Endothelial cell of umbilical vein (primary cell): ENCODE measurements around the gene DYNLL2.

Experiments
- CTCF ChIP-seq, 2 donors: IDR thresholded peaks; 1 replicate in 1 of 2; 2 replicates in 1 of 2; pipeline ENCODE4 v1.5.1; 2011; ENCODE audit warnings: low read length in 2 of 2, mild to moderate bottlenecking in 2 of 2, moderate library complexity in 2 of 2, control low read depth in 1 of 2, inconsistent platforms in 1 of 2, low read depth in 1 of 2; ENCODE audit not compliant: insufficient read depth in 1 of 2; ENCODE audit errors: extremely low read depth in 1 of 2
- EZH2 ChIP-seq: IDR thresholded peaks from 2 replicates; pipeline ENCODE4 v1.6.1; 2012; ENCODE audit warnings: borderline replicate concordance, low read depth, mild to moderate bottlenecking, moderate library complexity, low read length, inconsistent platforms; ENCODE audit not compliant: severe bottlenecking
- FOS ChIP-seq: IDR thresholded peaks from 2 replicates; pipeline ENCODE4 v1.6.1; 2011; ENCODE audit warnings: mild to moderate bottlenecking, low read length, moderate library complexity, borderline replicate concordance; ENCODE audit not compliant: insufficient read depth
- GATA2 ChIP-seq: IDR thresholded peaks from 2 replicates; pipeline ENCODE4 v1.7.0; 2011; ENCODE audit warnings: low read depth, mild to moderate bottlenecking, moderate library complexity, mixed read lengths, low read length; ENCODE audit not compliant: insufficient read length, insufficient read depth
- JUN ChIP-seq: IDR thresholded peaks from 2 replicates; pipeline ENCODE4 v1.6.1; 2011; ENCODE audit warnings: borderline replicate concordance, low read depth; ENCODE audit not compliant: insufficient read length, insufficient read depth
- MAX ChIP-seq: IDR thresholded peaks from 2 replicates; pipeline ENCODE4 v1.6.1; 2011; ENCODE audit not compliant: insufficient read depth, insufficient read length
- MYC ChIP-seq: IDR thresholded peaks from one replicate; pipeline ENCODE4 v1.6.1; 2011; ENCODE audit warnings: mild to moderate bottlenecking, low read depth, low read length
- POLR2A ChIP-seq: IDR thresholded peaks from 2 replicates; pipeline ENCODE4 v1.6.1; 2012; ENCODE audit warnings: low read depth, mild to moderate bottlenecking, control low read depth, low read length
- POLR2AphosphoS5 ChIP-seq: IDR thresholded peaks from 2 replicates; pipeline ENCODE4 v1.6.1; 2012; ENCODE audit warnings: low read depth, mild to moderate bottlenecking, control low read depth, low read length, moderate library complexity; ENCODE audit not compliant: insufficient read depth

GRCh38 chr17:58120195-58120822 is 37.1 kb downstream of the DYNLL2 start:
- TF ChIP-seq CTCF (IDR thresholded peaks at IDR 0.05; ENCODE audit: extremely low read depth in 1 of 2, insufficient read depth in 1 of 2, low read depth in 1 of 2, low read length in 2 of 2), result no peak
- TF ChIP-seq EZH2, result no peak
- TF ChIP-seq POLR2A, result no peak
- TF ChIP-seq MYC, result no peak
- no peak for TF ChIP-seq FOS
- no peak for TF ChIP-seq MAX
- TF ChIP-seq POLR2AphosphoS5, result no peak
- no peak for TF ChIP-seq GATA2
- no peak for TF ChIP-seq JUN
